IMR-90 (cell line): Measurements from ENCODE around the gene ANKRD33B.

Source experiments
- CEBPB ChIP-seq: IDR thresholded peaks from 2 replicates; pipeline ENCODE4 v1.6.1; 2012; ENCODE audit warnings: low read depth, low read length, improper control_type of control experiment
- MAFK ChIP-seq: IDR thresholded peaks from 2 replicates; pipeline ENCODE4 v1.6.1; 2012; ENCODE audit warnings: low read depth, low read length, improper control_type of control experiment
- POLR2A ChIP-seq: IDR thresholded peaks from 2 replicates; pipeline ENCODE4 v1.6.1; 2012; ENCODE audit warnings: mild to moderate bottlenecking, low read depth, low read length
- RAD21 ChIP-seq: IDR thresholded peaks from 2 replicates; pipeline ENCODE4 v1.6.1; 2012; ENCODE audit warnings: low read length, improper control_type of control experiment
- SMC3 ChIP-seq: fragments of 150-350 bp; IDR thresholded peaks from 2 replicates; pipeline ENCODE4 v1.6.1; 2016; ENCODE audit warnings: low read depth, mild to moderate bottlenecking, antibody characterized with exemption, low read length, moderate library complexity
- TF ChIP-seq, protein P1 (sequence below): conservative IDR thresholded peaks from 2 replicates; pipeline ENCODE4 v1.5.1; 2012; ENCODE audit warnings: mild to moderate bottlenecking, low read depth, low read length, improper control_type of control experiment
- TF ChIP-seq, protein P2 (sequence below): fragments of 150-350 bp; IDR thresholded peaks from 2 replicates; pipeline ENCODE4 v1.6.1; 2016; ENCODE audit warnings: low read depth, mild to moderate bottlenecking, low read length, moderate library complexity, borderline replicate concordance
- TF ChIP-seq, protein P3 (sequence below): fragments of 150-350 bp; IDR thresholded peaks from 2 replicates; pipeline ENCODE4 v1.6.1; 2017; ENCODE audit warnings: mild to moderate bottlenecking, antibody characterized with exemption, low read length, low read depth

DNA sequence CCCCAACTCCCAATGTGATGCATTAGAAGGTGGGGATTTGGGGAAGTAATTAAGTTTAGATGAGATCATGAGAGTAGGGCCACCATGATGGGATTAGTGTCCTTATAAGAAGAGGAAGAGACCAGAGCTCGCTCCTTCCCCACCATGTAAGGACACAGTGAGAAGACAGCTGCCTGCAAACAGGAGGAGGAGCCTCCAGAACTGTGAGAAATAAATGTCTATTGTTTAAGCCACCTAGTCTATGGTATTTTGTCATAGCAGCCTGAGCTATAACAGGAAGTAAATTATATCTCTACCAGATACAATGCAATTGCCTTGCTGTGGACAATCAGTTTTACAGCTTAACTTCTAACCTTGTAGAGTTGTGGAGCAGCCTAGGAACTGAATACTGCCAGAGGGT, 58.0 kb downstream of the ANKRD33B start:
- TF ChIP-seq, protein P1, sequence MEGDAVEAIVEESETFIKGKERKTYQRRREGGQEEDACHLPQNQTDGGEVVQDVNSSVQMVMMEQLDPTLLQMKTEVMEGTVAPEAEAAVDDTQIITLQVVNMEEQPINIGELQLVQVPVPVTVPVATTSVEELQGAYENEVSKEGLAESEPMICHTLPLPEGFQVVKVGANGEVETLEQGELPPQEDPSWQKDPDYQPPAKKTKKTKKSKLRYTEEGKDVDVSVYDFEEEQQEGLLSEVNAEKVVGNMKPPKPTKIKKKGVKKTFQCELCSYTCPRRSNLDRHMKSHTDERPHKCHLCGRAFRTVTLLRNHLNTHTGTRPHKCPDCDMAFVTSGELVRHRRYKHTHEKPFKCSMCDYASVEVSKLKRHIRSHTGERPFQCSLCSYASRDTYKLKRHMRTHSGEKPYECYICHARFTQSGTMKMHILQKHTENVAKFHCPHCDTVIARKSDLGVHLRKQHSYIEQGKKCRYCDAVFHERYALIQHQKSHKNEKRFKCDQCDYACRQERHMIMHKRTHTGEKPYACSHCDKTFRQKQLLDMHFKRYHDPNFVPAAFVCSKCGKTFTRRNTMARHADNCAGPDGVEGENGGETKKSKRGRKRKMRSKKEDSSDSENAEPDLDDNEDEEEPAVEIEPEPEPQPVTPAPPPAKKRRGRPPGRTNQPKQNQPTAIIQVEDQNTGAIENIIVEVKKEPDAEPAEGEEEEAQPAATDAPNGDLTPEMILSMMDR = no peak
- TF ChIP-seq POLR2A = no peak
- TF ChIP-seq MAFK = no peak
- TF ChIP-seq SMC3 = no peak
- TF ChIP-seq RAD21 = no peak
- TF ChIP-seq, protein P2, sequence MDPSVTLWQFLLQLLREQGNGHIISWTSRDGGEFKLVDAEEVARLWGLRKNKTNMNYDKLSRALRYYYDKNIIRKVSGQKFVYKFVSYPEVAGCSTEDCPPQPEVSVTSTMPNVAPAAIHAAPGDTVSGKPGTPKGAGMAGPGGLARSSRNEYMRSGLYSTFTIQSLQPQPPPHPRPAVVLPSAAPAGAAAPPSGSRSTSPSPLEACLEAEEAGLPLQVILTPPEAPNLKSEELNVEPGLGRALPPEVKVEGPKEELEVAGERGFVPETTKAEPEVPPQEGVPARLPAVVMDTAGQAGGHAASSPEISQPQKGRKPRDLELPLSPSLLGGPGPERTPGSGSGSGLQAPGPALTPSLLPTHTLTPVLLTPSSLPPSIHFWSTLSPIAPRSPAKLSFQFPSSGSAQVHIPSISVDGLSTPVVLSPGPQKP = no peak
- no peak for TF ChIP-seq CEBPB
- TF ChIP-seq, protein P3, sequence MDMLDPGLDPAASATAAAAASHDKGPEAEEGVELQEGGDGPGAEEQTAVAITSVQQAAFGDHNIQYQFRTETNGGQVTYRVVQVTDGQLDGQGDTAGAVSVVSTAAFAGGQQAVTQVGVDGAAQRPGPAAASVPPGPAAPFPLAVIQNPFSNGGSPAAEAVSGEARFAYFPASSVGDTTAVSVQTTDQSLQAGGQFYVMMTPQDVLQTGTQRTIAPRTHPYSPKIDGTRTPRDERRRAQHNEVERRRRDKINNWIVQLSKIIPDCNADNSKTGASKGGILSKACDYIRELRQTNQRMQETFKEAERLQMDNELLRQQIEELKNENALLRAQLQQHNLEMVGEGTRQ = no peak
